Stimulated activated CD4-positive, alpha-beta T cell treated with anti-CD3 and anti-CD28 coated beads, Interleukin-4, amount 100 ng/mL, for 4 hours (primary cell): ENCODE measurements around the gene TCP1.
"Not testable (repeated sequence)": the region's sequence is repeated elsewhere in the genome, so short reads cannot be mapped to it uniquely, and the experiment has no call there.

Experiments used
- DNase-seq, 2 experiments: peaks; one replicate each; pipeline ENCODE4 v3.0.0-alpha.2; 2020

The TCP1 gene

GRCh38 chr6:159732550-159732949 is 56.9 kb downstream of the TCP1 start:
- not testable (repeated sequence) for DNase-seq

- no peak for DNase-seq
These were observed 59.1 kb downstream of the TCP1 start for GRCh38 chr6:159730332-159730676.

- no peak for DNase-seq
These were observed 59.6 kb downstream of the TCP1 start for GRCh38 chr6:159729598-159730331.

GRCh38 chr6:159728531-159728964 is 60.9 kb downstream of the TCP1 start:
- no peak for DNase-seq
